ENCODE data around the gene ALB.

DNA sequence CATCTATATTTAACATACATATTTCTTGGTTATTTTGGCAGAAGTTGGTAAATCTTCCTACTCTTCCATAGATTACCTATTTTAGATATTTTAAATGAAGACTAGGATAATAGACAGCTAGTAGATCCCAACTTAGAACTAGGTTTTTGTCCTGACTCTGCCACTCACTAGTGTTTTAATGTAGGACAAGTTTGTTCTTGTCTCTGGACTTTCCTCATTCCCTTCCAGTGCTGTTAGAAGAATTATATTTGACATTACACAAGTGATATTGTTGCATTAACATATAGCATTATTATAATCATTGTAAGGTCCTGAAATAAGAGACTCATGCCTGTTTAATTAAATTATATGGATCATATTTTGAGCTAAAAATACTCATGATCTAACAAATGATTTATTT lies 24.1 kb upstream of the ALB start:
- TF ChIP-seq CTCF (IDR thresholded peaks at IDR 0.05) = no peak
- TF ChIP-seq POLR2AphosphoS5 (IDR thresholded peaks at IDR 0.05; ENCODE audit: low read depth, low read length) = no peak
- TF ChIP-seq, protein P1, sequence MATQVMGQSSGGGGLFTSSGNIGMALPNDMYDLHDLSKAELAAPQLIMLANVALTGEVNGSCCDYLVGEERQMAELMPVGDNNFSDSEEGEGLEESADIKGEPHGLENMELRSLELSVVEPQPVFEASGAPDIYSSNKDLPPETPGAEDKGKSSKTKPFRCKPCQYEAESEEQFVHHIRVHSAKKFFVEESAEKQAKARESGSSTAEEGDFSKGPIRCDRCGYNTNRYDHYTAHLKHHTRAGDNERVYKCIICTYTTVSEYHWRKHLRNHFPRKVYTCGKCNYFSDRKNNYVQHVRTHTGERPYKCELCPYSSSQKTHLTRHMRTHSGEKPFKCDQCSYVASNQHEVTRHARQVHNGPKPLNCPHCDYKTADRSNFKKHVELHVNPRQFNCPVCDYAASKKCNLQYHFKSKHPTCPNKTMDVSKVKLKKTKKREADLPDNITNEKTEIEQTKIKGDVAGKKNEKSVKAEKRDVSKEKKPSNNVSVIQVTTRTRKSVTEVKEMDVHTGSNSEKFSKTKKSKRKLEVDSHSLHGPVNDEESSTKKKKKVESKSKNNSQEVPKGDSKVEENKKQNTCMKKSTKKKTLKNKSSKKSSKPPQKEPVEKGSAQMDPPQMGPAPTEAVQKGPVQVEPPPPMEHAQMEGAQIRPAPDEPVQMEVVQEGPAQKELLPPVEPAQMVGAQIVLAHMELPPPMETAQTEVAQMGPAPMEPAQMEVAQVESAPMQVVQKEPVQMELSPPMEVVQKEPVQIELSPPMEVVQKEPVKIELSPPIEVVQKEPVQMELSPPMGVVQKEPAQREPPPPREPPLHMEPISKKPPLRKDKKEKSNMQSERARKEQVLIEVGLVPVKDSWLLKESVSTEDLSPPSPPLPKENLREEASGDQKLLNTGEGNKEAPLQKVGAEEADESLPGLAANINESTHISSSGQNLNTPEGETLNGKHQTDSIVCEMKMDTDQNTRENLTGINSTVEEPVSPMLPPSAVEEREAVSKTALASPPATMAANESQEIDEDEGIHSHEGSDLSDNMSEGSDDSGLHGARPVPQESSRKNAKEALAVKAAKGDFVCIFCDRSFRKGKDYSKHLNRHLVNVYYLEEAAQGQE (IDR thresholded peaks at IDR 0.05; ENCODE audit: insufficient read depth in 1 of 2, low read depth in 2 of 2, low read length in 1 of 2) = no peak

Data from Panc1 (cell line).